Activated T-cell treated with anti-CD3 and anti-CD28 coated beads, Interleukin-2, amount 50 U/mL, for 24 hours (primary cell): ENCODE results near the gene ZNF548.

Experiments used
- DNase-seq: peaks from one replicate; pipeline ENCODE4 v3.0.0-alpha.2; 2020
- H3K27ac Mint-ChIP-seq: 2 replicates; pipeline ENCODE4 v1.8.0; 2020; ENCODE audit warnings: mild to moderate bottlenecking, mixed read lengths
- H3K27me3 Mint-ChIP-seq: 2 replicates; pipeline ENCODE4 v1.8.0; 2020; ENCODE audit warnings: mixed read lengths
- H3K36me3 Mint-ChIP-seq: 2 replicates; pipeline ENCODE4 v1.8.0; 2020; ENCODE audit warnings: low read depth, mixed read lengths
- H3K4me1 Mint-ChIP-seq: 2 replicates; pipeline ENCODE4 v1.8.0; 2020; ENCODE audit warnings: low read depth, mixed read lengths
- H3K4me3 Mint-ChIP-seq: 2 replicates; pipeline ENCODE4 v1.8.0; 2020; ENCODE audit warnings: mild to moderate bottlenecking, moderate library complexity, mixed read lengths
- H3K9me3 Mint-ChIP-seq: 2 replicates; pipeline ENCODE4 v1.8.0; 2020; ENCODE audit warnings: mixed read lengths

The ZNF548 gene

GRCh38 chr19:57434386-57435061 lies 44.9 kb downstream of the ZNF548 start:
- H3K4me1 Mint-ChIP-seq, result peaks cover 28% of the 10 kb centered on the region
- peak overlapping the region; percentile 97 for H3K27ac Mint-ChIP-seq
- H3K9me3 Mint-ChIP-seq, result peaks cover 44% of the 10 kb centered on the region
- DNase-seq, result no peak
- H3K36me3 Mint-ChIP-seq, result peaks cover 60% of the 10 kb centered on the region
- H3K27me3 Mint-ChIP-seq, result no peaks in the 10 kb centered on the region
- peak overlapping the region; percentile 97 for H3K4me3 Mint-ChIP-seq

- H3K27me3 Mint-ChIP-seq, result no peaks in the 10 kb centered on the region
- peak within 1 kb of the TSS; percentile 97 for H3K27ac Mint-ChIP-seq
- H3K9me3 Mint-ChIP-seq, result peaks cover 47% of the 10 kb centered on the region
- peaks cover 68% of the 10 kb centered on the region for H3K36me3 Mint-ChIP-seq
- DNase-seq, result peak; percentile 94
- peaks cover 28% of the 10 kb centered on the region for H3K4me1 Mint-ChIP-seq
- H3K4me3 Mint-ChIP-seq, result peak within 1 kb of the TSS; percentile 97
Observed at GRCh38 chr19:57435062-57435978, 45.7 kb downstream of the ZNF548 start, which contains the start of gene ZNF749. ZNF749 (plus strand) TSS chr19:57435325; CDS start chr19:57435579, 254 bp downstream.

DNA sequence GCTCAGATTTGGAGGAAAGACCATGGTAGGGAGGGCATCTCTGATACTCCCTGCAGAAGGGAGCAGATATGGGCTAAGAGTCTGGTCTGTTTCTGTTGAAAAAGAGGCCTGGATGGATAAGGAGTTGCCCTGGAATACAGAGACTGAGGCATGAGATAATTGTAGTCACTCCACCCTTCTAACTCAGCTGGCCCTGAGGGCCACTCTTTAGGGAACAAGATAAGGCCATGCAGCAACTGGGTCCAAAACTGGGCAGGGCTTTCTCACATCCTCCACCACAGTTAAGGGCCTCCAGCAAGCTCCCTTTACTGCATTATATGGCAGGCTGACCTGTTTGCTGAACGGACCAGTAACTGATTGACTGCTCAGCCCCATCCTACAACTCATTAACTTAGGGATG lies 46.8 kb downstream of the ZNF548 start:
- peaks cover 74% of the 10 kb centered on the region for H3K36me3 Mint-ChIP-seq
- H3K27me3 Mint-ChIP-seq, result no peaks in the 10 kb centered on the region
- peaks cover 51% of the 10 kb centered on the region for H3K9me3 Mint-ChIP-seq
- H3K4me3 Mint-ChIP-seq, result peak overlapping the region; percentile 97
- H3K4me1 Mint-ChIP-seq, result peaks cover 30% of the 10 kb centered on the region
- no peak for DNase-seq
- peak overlapping the region; percentile 97 for H3K27ac Mint-ChIP-seq

GRCh38 chr19:57437931-57438330 lies 48.3 kb downstream of the ZNF548 start:
- H3K36me3 Mint-ChIP-seq, result peaks cover 89% of the 10 kb centered on the region
- no peak overlapping the region for H3K27ac Mint-ChIP-seq
- H3K9me3 Mint-ChIP-seq, result peaks cover 61% of the 10 kb centered on the region
- no peak for DNase-seq
- H3K4me1 Mint-ChIP-seq, result peaks cover 30% of the 10 kb centered on the region
- no peak overlapping the region for H3K4me3 Mint-ChIP-seq
- no peaks in the 10 kb centered on the region for H3K27me3 Mint-ChIP-seq

DNA sequence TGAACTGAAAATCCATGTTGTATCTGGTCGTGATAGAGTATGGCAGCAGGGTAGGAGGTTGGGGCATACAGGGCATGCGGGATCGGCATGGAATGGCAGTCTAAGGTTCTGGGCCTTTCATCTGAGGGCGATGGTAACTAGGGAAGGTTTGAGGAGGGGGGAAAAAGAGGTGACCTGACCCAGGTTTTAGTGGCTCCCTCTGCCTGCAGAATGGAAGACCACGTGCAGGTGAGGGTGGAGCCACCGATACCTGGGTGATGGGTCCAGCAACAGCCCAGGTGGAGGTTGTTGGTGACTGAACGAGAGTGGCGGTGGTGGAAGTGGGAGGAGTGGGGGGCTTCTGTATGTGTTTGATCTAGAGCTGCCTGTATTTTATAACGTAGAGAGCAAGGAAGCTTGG lies 49.3 kb downstream of the ZNF548 start:
- DNase-seq, result no peak
- H3K27me3 Mint-ChIP-seq, result no peaks in the 10 kb centered on the region
- H3K27ac Mint-ChIP-seq, result no peak overlapping the region
- peaks cover 95% of the 10 kb centered on the region for H3K36me3 Mint-ChIP-seq
- H3K4me1 Mint-ChIP-seq, result peaks cover 30% of the 10 kb centered on the region
- H3K9me3 Mint-ChIP-seq, result peaks cover 64% of the 10 kb centered on the region
- no peak overlapping the region for H3K4me3 Mint-ChIP-seq

DNA sequence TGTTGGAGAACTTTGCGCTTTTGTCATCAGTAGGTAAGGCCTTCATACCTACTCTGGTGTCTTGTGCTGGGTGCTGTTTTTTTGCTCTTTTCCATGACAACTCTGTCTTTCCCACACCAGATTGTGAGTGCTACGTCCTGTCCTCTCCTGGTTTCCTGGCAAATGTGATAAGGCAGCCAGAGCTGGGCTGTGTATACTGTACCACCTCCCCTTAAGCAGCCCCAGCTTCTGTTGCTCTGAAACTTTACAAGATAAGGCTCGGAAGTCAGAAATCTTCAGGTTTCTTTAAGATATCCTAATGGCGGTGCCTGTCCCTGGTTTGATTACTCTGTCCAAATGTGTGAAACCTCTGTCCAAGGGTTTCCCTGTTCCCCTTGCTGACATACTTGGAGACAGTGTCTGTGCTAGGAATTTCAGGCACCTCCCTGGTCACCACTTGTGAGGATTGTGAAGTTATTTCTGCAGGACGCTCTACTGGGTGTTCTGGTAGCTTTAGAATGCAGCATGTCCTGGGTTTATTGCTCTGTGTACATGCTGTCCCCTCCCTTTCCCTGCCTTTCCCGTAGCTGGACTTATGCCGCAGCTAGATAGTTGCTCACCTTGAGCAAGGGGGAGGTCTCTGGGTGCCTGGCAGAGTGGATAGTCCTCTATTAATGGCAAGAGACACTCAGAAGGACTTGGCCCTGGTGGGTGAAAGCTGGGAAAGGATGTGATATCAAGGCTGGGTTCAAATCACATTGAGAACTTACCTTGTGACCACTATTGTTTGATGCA lies 52.5 kb downstream of the ZNF548 start:
- no peak overlapping the region for H3K4me3 Mint-ChIP-seq
- H3K4me1 Mint-ChIP-seq, result peaks cover 8% of the 10 kb centered on the region
- DNase-seq, result no peak
- H3K36me3 Mint-ChIP-seq, result peaks cover 93% of the 10 kb centered on the region
- peaks cover 76% of the 10 kb centered on the region for H3K9me3 Mint-ChIP-seq
- H3K27ac Mint-ChIP-seq, result no peak overlapping the region
- H3K27me3 Mint-ChIP-seq, result no peaks in the 10 kb centered on the region

DNA sequence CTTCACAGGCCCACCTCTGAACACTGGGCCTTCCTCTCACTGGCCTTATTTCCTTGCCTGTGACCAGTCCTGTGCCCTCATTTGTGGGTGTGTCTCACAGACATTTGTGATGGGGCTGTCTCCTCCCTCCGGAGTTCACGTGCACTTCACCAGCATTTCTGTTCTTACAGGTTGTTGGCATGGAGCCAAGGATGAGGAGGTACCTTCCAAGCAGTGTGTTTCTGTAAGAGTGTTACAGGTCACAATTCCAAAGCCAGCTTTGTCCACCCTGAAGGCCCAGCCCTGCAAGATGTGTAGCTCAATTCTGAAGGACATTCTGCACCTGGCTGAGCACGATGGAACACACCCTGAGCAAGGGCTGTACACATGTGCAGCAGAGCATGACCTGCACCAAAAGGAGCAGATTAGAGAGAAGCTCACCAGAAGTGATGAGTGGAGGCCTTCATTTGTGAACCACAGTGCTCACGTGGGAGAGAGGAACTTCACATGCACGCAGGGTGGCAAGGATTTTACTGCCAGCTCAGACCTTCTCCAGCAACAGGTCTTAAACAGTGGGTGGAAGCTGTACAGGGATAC lies 53.6 kb downstream of the ZNF548 start:
- Mint-ChIP-seq H3K4me3 (no peak overlapping the region), H3K4me1 (peaks cover 6% of the 10 kb centered on the region), H3K27me3 (no peaks in the 10 kb centered on the region), H3K36me3 (peaks cover 93% of the 10 kb centered on the region), H3K27ac (no peak overlapping the region), H3K9me3 (peaks cover 73% of the 10 kb centered on the region)
- no peak for DNase-seq

DNA sequence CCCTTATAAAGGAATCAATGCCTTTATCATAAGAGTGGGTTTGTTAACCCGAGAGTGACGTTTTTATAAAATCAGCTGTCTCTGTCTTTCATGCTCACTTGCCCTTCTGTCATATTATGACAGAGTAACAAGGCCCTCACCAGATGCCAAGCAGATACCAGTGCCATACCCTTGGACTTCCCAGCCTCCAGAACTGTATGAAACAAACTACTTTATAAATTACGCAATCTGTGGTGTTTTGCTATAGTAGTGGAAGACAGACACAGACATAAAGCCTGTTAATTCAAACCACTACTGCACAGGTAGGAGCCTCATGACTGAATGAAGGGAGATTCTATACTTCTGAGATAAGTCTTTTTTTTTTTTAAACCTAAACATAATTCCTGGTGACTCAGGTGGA lies 62.7 kb downstream of the ZNF548 start:
- Mint-ChIP-seq H3K4me1 (no peaks in the 10 kb centered on the region), H3K27me3 (no peaks in the 10 kb centered on the region), H3K27ac (no peak overlapping the region), H3K36me3 (peaks cover 78% of the 10 kb centered on the region), H3K4me3 (no peak overlapping the region), H3K9me3 (peaks cover 56% of the 10 kb centered on the region)
- no peak for DNase-seq
